Sigmoid colon (tissue), 7 donors: ENCODE data around the gene IL20RB. TPM values are rescaled to one million over a fixed set of nuclear protein-coding genes. Genes with fewer than 3 reads are reported as not detected.
"Not testable (repeated sequence)": the region's sequence is repeated elsewhere in the genome, so short reads cannot be mapped to it uniquely, and the experiment has no call there.

Experiments used
- DNase-seq: peaks from one replicate; pipeline ENCODE4 v3.0.0-alpha.2; 2019
- H3K27ac ChIP-seq, 4 donors: fragments of 200-600 bp; sonication (generic); one replicate each; pipeline ENCODE4 v1.5.1; 2016 to 2019; ENCODE audit warnings: mild to moderate bottlenecking in 1 of 4
- H3K27me3 ChIP-seq, 3 donors: fragments of 200-600 bp; sonication (generic); one replicate each; pipeline ENCODE4 v1.5.1; 2019; ENCODE audit warnings: mild to moderate bottlenecking in 1 of 3
- H3K36me3 ChIP-seq, 4 donors: fragments of 200-600 bp; sonication (generic); one replicate each; pipeline ENCODE4 v1.5.1; 2016 to 2019
- H3K4me1 ChIP-seq, 4 donors: fragments of 200-600 bp; sonication (generic); one replicate each; pipeline ENCODE4 v1.5.1; 2017 to 2019
- H3K4me3 ChIP-seq, 4 donors: fragments of 200-600 bp; sonication (generic); one replicate each; pipeline ENCODE4 v1.5.1; 2017 to 2019; ENCODE audit warnings: mild to moderate bottlenecking in 2 of 4, moderate library complexity in 1 of 4
- H3K9me3 ChIP-seq, 4 donors: fragments of 200-600 bp in 3 of 4; sonication (generic) in 3 of 4; one replicate each; pipeline versions ENCODE4 v1.5.1 to v1.6.1; 2013 to 2019
- CTCF ChIP-seq, 4 experiments: fragments of 450-650 bp in 3 of 4; fragments of 200-600 bp in 1 of 4; IDR thresholded peaks; one replicate each; pipeline ENCODE4 v1.5.1; 2016 to 2019; ENCODE audit warnings: antibody characterized with exemption in 4 of 4, mild to moderate bottlenecking in 3 of 4, moderate library complexity in 2 of 4
- EP300 ChIP-seq, 4 donors: sonication (generic); formaldehyde crosslinking; IDR thresholded peaks; one replicate each; pipeline ENCODE4 v1.6.1; 2017; ENCODE audit warnings: antibody characterized with exemption in 4 of 4
- POLR2A ChIP-seq, 2 donors: fragments of 450-650 bp; IDR thresholded peaks; one replicate each; pipeline ENCODE4 v1.6.1; 2016; ENCODE audit warnings: antibody characterized with exemption in 2 of 2, mild to moderate bottlenecking in 2 of 2, moderate library complexity in 2 of 2
- POLR2AphosphoS5 ChIP-seq, 4 donors: sonication (generic); formaldehyde crosslinking; IDR thresholded peaks; one replicate each; pipeline ENCODE4 v1.6.1; 2017; ENCODE audit warnings: antibody characterized with exemption in 4 of 4
- WGBS, 2 donors: extraction: QIAGEN DNeasy Blood & Tissue Kit; methylation state at CpG; one replicate each; pipeline ENCODE4 v1.1.7; 2013; 5-methylcytosine and 5-hydroxymethylcytosine counted together
- intact Hi-C: fragments of 100-400 bp; cut with DNase I; formaldehyde crosslinking; loops from one replicate; pipeline ENCODE4 v1.15.1; 2023
- polyA plus RNA-seq, 3 donors: library from polyadenylated mRNA; stranded (reverse); fragments of 200-250 nt; gene quantifications; one replicate each; pipeline ENCODE4 v1.2.3, GENCODE V29; 2013
- total RNA-seq, 4 donors: library from RNA; depleted of rRNA; stranded (reverse); fragments of >200 nt; gene quantifications; one replicate each; pipeline ENCODE4 v1.1.0, GENCODE V29; 2016
- donor health status: healthy with polysubstance abuse.
- donor health status: Bipolar disorder and iron deficiency.
- donor health status: healthy.

Gene IL20RB
- total and polyA plus RNA-seq, 7 donors, result 0.28 to 1.8 (median 1.2) TPM; not detected in 2

GRCh38 chr3:136992115-136992514, 34.3 kb downstream of the IL20RB start:
- Histone ChIP-seq H3K36me3 (no peaks in the 10 kb centered on the region), H3K4me1 (peaks cover 0 to 19% (median 16%) of the 10 kb centered on the region in 4 donors), H3K9me3 (no peaks in the 10 kb centered on the region), H3K27ac (no peak overlapping the region), H3K4me3 (no peak overlapping the region), H3K27me3 (no peaks in the 10 kb centered on the region)
- no peak for DNase-seq
- WGBS, 2 donors, result 96 to 97% methylated on average over 2 of the region's 2 CpGs
- no peak for TF ChIP-seq CTCF (IDR thresholded peaks at IDR 0.05)
- no peak for TF ChIP-seq POLR2A (IDR thresholded peaks at IDR 0.05)
- TF ChIP-seq EP300 (IDR thresholded peaks at IDR 0.05), result no peak
- intact Hi-C loops, result no loop called here

- DNase-seq, result peak; percentile 93
- H3K27me3 ChIP-seq, result no peaks in the 10 kb centered on the region
- peak overlapping the region; percentile 51 to 77 (median 68) for H3K27ac ChIP-seq
- H3K9me3 ChIP-seq, result no peaks in the 10 kb centered on the region
- intact Hi-C loops, result loop anchor here (5.0 kb wide), 2 partner anchors 133 to 243 kb away; partner anchors contain the start of genes NCK1 and STAG1
- H3K4me1 ChIP-seq, result peaks cover 0 to 19% (median 16%) of the 10 kb centered on the region in 4 donors
- no peaks in the 10 kb centered on the region for H3K36me3 ChIP-seq
- no peak overlapping the region for H3K4me3 ChIP-seq
- TF ChIP-seq POLR2A (IDR thresholded peaks at IDR 0.05) (no peak), CTCF (IDR thresholded peaks at IDR 0.05) (no peak), POLR2AphosphoS5 (IDR thresholded peaks at IDR 0.05) (peak; percentile 29 to 59 (median 52))
- 21 to 56% methylated on average over 8 of the region's 8 CpGs for WGBS, 2 donors
Measured at GRCh38 chr3:136994772-136995516, 37.2 kb downstream of the IL20RB start.

- intact Hi-C loops, result loop anchor here (5.0 kb wide), 2 partner anchors 133 to 243 kb away; partner anchors contain the start of genes NCK1 and STAG1
- WGBS, 2 donors, result 86 to 97% methylated on average over 1 of the region's 1 CpG
- TF ChIP-seq POLR2A (IDR thresholded peaks at IDR 0.05) (no peak), CTCF (IDR thresholded peaks at IDR 0.05) (no peak), EP300 (IDR thresholded peaks at IDR 0.05) (no peak), POLR2AphosphoS5 (IDR thresholded peaks at IDR 0.05) (no peak)
Measured at GRCh38 chr3:136995652-136996051, 37.9 kb downstream of the IL20RB start.

GRCh38 chr3:137000039-137000438, 42.3 kb downstream of the IL20RB start:
- Histone ChIP-seq H3K27me3 (no peaks in the 10 kb centered on the region), H3K4me3 (no peak overlapping the region)
- intact Hi-C loops, result no loop called here

More at GRCh38 chr3:136995652-136996051, 37.9 kb downstream of the IL20RB start:
- H3K4me1 ChIP-seq, result peaks cover 0 to 19% (median 16%) of the 10 kb centered on the region in 4 donors
- DNase-seq, result no peak
- H3K9me3 ChIP-seq, result no peaks in the 10 kb centered on the region
- no peak overlapping the region for H3K4me3 ChIP-seq
- H3K27ac ChIP-seq, result peak overlapping the region; percentile 51 to 77 (median 68)
- H3K36me3 ChIP-seq, result no peaks in the 10 kb centered on the region
- no peaks in the 10 kb centered on the region for H3K27me3 ChIP-seq

GRCh38 chr3:137007376-137007775, 49.6 kb downstream of the IL20RB start:
- DNase-seq, H3K4me1 ChIP-seq, H3K9me3 ChIP-seq, intact Hi-C loops, H3K36me3 ChIP-seq, H3K27ac ChIP-seq, H3K4me3 ChIP-seq, H3K27me3 ChIP-seq: not testable (repeated sequence)
- 90 to 94% methylated on average over 9 of the region's 9 CpGs for WGBS, 2 donors

More at GRCh38 chr3:137000039-137000438, 42.3 kb downstream of the IL20RB start:
- Histone ChIP-seq H3K9me3 (no peaks in the 10 kb centered on the region), H3K27ac (no peak overlapping the region), H3K36me3 (no peaks in the 10 kb centered on the region), H3K4me1 (peaks cover 0 to 10% (median 7%) of the 10 kb centered on the region in 4 donors)
- no peak for DNase-seq
- no peak for TF ChIP-seq EP300 (IDR thresholded peaks at IDR 0.05)
- TF ChIP-seq POLR2AphosphoS5 (IDR thresholded peaks at IDR 0.05), result no peak
- TF ChIP-seq CTCF (IDR thresholded peaks at IDR 0.05), result no peak
- TF ChIP-seq POLR2A (IDR thresholded peaks at IDR 0.05), result no peak
